IPS-NIHi7 (cell line): ENCODE results near the gene DHX58.
"Not testable (repeated sequence)": the region's sequence is repeated elsewhere in the genome, so short reads cannot be mapped to it uniquely, and the experiment has no call there.

ENCODE experiments used
- DNase-seq: peaks from one replicate; pipeline ENCODE4 v3.0.0; 2012; ENCODE audit warnings: mixed read lengths; ENCODE audit errors: extremely low spot score

The DHX58 gene

GRCh38 chr17:42112552-42113176, at the start of gene DHX58:
Gene DHX58 (minus strand): TSS chr17:42112714. CDS start chr17:42111892, 822 bp downstream.
- DNase-seq: no peak

- DNase-seq: no peak
Measured at GRCh38 chr17:42160531-42160910, 48.0 kb upstream of the DHX58 start.

- no peak for DNase-seq
Measured at GRCh38 chr17:42159796-42160530, 47.4 kb upstream of the DHX58 start.

GRCh38 chr17:42155614-42156045, 43.1 kb upstream of the DHX58 start:
- DNase-seq: peak; percentile 68

- DNase-seq: no peak
Measured at GRCh38 chr17:42153919-42154742, 41.6 kb upstream of the DHX58 start.

GRCh38 chr17:42146911-42147607, 34.5 kb upstream of the DHX58 start:
- DNase-seq: no peak

- not testable (repeated sequence) for DNase-seq
Measured at GRCh38 chr17:42143138-42143537, 30.6 kb upstream of the DHX58 start.

- no peak for DNase-seq
Measured at GRCh38 chr17:42142371-42142896, 29.9 kb upstream of the DHX58 start.

- DNase-seq: no peak
Measured at GRCh38 chr17:42141382-42141781, 28.9 kb upstream of the DHX58 start.

GRCh38 chr17:42140690-42141089, 28.2 kb upstream of the DHX58 start:
- not testable (repeated sequence) for DNase-seq

- DNase-seq: no peak
Measured at GRCh38 chr17:42138749-42139492, 26.4 kb upstream of the DHX58 start.

- no peak for DNase-seq
Measured at GRCh38 chr17:42136654-42137051, 24.1 kb upstream of the DHX58 start.

- peak; percentile 59 for DNase-seq
Measured at GRCh38 chr17:42135664-42136653, 23.4 kb upstream of the DHX58 start.

- no peak for DNase-seq
Measured at GRCh38 chr17:42135151-42135550, 22.6 kb upstream of the DHX58 start.

- DNase-seq: no peak
Measured at GRCh38 chr17:42133461-42134041, 21.0 kb upstream of the DHX58 start.

GRCh38 chr17:42132941-42133340, 20.4 kb upstream of the DHX58 start:
- DNase-seq: no peak

- DNase-seq: no peak
Measured at GRCh38 chr17:42131981-42132432, 19.5 kb upstream of the DHX58 start.

GRCh38 chr17:42131232-42131631, 18.7 kb upstream of the DHX58 start:
- DNase-seq: no peak

- no peak for DNase-seq
Measured at GRCh38 chr17:42130310-42130936, 17.9 kb upstream of the DHX58 start.
